ENCODE measurements around the gene TAS2R19.

TAS2R19 gene

DNA sequence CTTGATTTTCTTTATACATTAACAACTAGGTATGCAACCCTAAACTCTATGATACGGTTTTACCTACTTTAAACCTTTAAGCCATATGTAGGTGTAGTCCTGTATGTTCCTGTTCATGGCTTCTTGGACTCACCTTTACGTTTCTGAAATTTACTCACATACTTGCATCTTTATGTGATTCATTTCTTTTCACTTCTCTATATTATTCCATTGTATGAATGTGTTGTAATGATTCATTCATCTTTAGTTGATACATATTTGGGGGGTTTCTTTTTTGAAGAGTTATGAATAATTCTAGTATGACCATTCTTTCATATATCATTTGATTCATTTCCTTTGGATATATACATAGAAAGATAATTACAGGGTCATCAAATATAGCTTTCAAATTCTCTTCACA, 33.3 kb downstream of the TAS2R19 start:
- no peak for DNase-seq

GRCh38 chr12:10986812-10987211, 35.6 kb downstream of the TAS2R19 start, which contains the start of gene TAS2R50:
Gene TAS2R50 (minus strand): TSS chr12:10986912. CDS start chr12:10986860, 52 bp downstream.
- no peak for DNase-seq

DNA sequence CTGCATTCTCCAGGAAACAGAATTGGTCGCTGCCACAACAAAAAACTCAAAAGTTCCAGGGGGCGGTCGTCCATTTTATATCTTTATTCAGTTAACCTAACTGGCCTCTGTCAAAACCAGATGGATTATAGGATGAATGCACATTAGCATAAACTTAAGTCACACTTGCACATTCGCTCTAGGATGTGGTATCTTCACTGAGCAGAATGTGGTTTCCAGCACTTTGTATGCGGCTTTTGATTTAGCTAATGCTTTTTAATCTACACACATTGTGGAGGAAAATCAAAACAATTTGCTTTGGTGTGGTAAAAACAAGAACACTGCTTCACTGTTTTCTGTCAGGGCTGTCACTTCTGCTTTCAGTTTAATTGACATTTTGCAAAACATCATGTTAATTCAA, 40.2 kb downstream of the TAS2R19 start:
- DNase-seq: no peak

DNA sequence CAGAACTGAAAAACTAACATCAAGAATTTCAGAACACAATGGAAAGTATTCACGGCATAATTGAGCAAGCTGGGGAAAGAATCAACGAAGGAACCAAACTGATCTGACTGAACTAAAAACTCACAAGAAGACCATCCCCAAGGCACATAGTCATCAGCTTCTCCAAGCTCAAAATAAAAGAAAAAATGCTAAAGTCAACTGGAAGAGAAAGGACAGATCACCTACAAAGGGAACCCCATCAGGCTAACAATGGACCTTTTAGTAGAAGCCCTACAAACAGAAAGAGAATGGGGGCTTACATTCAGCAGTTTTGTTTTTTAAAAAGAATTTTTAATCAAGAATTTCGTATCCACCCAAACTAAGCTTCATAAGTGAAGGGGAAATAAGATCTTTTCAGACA, 47.5 kb downstream of the TAS2R19 start:
- DNase-seq: no peak

All from right forelimb (tissue), 1 donor.